Measurements from ENCODE around the gene NFKBIL1.
"Not testable (repeated sequence)": the region's sequence is repeated elsewhere in the genome, so short reads cannot be mapped to it uniquely, and the experiment has no call there.

The NFKBIL1 gene

DNA sequence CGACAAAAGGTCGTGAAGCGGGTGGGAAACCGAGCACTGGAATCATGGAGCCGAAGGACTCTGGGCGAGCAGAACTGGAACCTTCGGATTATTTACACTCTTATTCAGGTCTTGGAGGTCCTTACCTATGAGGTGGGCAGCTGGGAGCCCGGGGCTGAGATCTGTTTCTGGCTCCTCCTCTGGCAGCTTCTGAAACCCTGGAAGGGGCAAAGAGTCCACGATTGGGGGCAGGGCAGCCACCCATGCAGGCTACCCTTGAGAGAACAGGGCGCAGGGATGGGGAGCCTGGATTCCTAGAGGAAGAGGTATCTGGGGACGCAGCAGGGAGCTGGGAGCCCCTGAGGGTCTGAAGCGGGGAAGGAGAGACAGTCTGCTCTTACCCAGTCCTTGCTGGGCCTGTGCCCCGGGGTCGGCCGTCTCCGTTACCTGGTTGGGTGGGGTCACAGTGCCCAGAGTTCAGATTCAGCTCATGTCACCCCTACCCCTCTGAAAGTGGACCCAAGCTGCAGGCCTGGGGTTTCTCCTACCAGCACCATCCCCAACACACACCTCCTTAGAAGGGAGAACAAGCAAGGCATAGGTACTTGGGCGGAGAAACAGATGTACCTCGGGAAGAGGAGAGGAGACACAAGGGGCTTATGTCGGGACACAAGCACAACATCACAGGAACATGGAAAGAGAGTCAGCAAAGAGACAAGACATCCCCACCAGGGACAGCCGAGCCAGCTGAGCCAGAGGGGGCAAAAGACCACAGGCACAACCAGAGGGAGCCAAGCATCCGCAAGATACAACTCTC lies 34.2 kb downstream of the NFKBIL1 start:
- DNase-seq = no peak

DNA sequence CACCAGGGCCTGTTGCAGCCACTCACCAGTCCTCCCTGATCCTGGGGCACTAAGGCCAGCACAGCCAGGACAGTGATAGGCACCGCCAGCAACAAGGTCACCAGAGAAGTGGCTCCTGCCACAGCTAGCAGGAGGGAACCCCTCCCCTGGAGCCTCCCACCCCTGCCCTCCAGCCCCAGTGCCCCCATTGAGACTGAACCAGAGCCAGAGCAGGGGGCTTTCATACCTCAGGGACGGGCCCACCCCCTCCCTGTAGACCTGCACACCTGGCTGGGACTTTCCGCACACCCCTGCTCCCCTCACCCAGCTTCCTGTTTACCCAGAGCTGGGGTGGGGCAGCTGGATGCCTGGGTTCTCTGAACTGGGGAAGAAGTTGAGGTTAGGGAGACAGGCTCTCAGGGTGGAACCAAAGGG lies 34.8 kb downstream of the NFKBIL1 start, which contains the start of gene LTB:
Gene LTB, minus strand, starts transcription at position 195 of the 414 bp plus-strand sequence. Its CDS starts 7 bp downstream, at position 188.
- peak; percentile 62 to 82 (median 70) for DNase-seq

DNA sequence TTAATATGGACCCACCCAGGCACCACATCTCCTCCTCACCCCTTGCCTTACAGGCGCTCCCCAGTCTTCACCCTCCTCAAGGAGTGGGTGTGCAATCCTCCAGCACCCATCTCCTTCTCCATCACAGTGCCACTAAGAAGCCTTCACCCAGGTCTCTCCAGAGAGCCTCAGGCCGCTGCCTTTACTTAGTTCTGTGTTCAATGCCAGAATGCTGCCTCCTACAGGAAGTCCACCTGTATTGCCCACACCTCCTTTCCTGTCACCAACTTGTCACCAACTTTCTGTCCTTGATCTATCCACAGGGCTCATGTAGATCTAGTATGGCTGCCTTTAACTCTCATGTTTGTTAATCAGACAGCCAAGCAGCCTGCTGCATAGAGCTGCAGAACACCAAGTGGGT lies 38.1 kb downstream of the NFKBIL1 start:
- peak in 1 of 5 donors; percentile 82 for DNase-seq

DNA sequence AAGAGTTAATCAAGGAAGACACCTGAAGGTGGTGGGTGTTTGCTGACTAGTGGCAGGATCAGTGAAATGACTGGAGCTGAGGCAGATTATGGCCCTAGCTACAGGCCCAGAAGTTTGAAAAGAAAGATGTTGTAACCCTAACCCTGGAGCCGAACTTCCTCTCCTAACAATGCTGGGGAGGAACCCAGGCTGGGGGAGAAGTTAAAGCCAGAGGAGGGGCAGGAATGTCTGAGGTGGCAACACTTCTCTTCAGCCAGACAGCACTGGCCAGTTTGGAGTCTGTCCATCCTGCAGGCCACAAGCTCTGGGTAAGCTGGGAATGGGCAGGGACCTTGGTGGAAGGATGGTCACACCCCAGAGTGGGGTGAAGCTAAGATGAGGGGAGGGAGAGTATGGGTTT lies 38.6 kb downstream of the NFKBIL1 start, which contains the start of gene LST1:
Gene LST1, plus strand, starts transcription at position 270 of the 400 bp plus-strand sequence. CDS start 1,023 bp downstream, outside the sequence.
- no peak for DNase-seq

DNA sequence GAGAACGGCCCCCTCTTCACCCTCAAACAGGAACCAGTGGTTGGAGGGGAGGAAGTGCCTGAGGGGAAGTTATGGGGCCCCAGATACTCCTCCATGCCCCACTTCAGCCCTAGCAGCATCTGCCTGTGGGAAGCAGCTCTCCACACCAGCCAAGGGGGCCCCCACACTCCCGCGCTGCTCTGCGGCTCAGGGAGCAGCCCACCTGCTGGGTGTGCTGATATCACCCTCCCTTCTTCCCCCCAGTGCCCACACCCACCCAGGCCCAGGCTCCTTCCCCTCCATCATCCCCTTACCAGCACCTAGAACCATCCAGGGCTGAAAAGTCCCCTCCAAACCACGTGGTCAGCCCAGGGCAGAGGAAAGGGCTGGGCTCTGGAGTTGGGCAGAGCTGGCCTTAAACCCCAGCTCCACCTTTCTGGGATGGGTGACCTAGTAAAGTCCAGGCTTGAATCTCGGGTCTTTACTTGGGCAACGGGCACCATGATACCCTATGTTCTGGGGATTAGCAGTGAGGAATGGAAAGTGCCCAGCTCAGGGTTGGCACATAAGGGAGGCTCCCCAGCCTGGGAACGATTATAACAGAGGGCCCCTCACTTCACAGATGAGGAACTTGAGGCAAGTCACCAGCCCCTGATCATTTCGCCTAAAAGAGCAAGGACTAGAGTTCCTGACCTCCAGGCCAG lies 39.3 kb downstream of the NFKBIL1 start:
- peak in 2 of 5 donors; percentile 25 to 38 for DNase-seq

DNA sequence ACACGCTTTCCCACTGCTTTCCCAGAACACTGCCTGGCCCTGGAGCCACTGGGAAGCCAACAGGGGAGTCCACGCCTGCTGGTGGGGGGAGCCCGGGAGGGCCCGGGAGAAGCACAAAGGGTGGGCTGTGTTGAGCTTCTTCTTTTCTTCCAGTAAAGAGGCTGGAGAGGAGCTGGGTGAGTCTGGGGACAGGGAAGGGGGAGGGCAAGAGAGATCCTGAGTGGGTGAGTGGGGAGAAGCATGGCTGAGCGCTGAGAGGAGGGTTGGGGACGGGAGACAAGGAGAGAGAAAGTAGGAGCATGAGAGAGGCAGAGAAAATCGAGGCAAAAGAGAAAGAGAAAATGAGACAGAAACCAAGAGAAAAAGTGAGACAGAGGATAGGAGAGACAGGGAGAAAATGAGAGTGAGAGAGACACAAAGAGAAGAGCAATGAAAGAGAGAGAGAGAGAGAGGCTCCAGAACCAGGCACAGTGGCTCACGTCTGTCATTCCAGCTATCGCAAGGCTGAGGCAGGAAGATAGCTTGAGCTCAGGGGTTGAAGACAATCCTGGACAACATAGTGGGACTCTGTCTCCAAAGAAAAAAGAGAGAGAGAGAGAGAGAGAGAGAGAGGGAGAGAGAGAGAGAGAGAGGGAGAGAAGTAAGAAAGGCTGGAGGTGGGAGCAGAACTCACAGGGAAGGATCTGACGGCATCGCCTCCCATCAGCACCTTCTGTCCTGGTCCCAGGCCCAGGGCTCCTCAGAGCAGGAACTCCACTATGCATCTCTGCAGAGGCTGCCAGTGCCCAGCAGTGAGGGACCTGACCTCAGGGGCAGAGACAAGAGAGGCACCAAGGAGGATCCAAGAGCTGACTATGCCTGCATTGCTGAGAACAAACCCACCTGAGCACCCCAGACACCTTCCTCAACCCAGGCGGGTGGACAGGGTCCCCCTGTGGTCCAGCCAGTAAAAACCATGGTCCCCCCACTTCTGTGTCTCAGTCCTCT lies 40.7 kb downstream of the NFKBIL1 start:
- DNase-seq = peak in 1 of 5 donors; percentile 55

DNA sequence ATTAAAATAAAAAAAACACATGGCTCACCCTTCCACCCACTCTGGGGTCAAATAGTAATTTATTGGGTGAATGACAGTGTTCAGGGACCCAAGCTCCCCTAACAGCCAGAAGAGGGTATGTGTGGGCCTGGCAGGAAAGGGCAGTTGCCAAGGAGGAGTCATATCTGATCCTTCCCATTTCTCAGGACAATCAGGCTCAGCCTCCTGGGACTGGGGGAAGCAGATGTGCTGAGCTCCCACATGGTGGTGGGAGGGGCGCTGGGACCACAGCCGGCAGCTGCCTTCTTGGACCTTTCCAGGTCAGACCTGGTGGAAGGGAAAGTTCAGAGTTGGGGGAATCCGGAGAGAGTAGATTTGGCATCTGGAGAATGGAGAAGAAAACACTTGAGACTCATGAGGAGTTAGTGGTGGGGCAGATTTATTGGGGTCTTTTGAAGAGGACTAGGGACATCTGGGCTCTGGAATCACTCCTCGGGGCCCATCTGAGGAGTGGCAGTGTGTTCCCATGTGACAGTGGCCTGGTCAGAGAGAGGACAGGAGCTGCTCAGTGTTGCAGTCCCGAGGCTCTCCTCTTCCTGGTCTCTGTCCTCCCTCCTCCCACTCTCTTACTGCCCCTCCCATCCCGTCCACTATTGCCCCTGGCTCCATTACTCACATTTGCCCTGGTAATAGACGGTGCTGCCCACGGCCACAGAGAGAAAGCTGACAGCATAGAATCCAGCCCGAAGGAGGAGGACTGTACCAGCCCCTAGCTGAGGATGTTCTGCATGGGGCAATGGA lies 41.7 kb downstream of the NFKBIL1 start:
- no peak for DNase-seq

DNA sequence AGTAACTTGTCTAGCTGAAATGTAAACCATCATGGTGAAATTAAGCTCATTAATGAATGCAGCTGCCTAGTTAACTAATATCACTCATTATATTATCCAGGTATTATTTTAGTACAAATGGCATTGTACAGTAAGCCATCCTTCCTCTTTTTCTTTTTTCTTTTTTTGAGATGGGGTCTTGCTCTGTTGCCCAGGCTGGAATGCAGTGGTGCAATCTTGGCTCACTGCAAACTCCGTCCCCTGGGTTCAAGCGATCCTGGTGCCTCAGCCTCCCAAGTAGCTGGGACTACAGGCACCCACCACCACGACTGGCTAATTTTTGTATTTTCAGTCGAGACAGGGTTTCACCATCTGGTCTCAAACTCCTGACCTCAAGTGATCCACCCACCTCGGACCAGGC lies 43.3 kb downstream of the NFKBIL1 start:
- DNase-seq = not testable (repeated sequence)

DNA sequence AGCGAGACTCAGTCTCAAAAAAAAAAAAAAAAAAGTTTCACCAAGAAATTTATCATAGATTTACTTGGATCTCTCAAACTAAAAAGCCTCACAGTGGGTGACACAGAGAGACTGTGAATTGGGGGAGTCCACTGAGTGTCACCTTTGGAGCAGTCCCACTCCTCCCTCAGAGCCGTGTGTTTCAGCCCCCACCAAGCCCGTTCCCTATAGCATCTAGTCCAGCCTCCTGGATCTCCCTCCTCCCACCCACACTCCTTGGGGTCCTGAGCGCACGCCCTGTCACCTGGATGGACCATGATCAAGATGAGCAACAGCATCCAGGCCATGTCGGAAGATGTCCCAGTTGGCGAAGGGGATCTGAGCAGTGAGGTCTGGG lies 45.0 kb downstream of the NFKBIL1 start:
- DNase-seq = no peak

DNA sequence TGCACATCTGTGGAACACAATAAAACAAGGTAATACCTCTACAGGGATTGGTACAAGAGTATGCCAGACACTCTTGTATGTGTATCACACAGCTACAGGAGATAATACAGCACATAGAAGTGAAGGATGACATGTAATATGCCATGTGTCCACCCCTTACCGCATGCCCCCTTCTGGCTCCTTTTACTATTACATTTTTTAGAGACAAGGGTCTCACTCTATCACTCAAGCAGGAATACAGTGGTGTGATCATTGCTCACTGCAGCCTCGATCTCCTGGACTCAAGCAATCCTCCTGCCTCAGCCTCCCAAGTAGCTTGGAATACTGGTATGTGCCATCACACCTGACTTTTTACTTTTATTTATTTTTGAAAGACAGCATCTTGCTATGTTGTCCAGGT lies 49.6 kb downstream of the NFKBIL1 start:
- peak in 3 of 5 donors; percentile 35 to 79 (median 54) for DNase-seq

DNA sequence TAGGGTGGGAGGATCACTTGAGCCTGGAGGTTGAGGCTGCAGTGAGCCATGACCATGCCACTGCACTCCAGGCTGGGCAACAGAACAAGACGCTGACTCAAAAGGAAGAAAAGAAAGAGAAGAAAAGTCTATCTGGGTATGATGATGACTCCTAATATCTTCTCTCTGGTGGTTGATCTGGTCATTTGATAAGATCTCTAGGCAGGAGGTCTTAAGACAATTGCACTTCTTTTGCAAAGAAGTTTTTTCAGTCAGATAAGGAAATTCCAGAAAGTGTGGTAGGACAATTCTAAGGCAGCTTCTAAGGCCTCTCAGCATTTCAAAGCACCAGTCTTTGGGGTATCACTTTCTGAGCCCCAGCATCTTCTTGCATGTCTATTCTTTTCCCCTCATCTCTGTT lies 59.9 kb downstream of the NFKBIL1 start:
- DNase-seq = no peak

Data from T-helper 1 cell (primary cell).